Naive B cell (primary cell): ENCODE results near the gene ZNF532. TPM values are rescaled to one million over a fixed set of nuclear protein-coding genes. Genes with fewer than 3 reads are reported as not detected.
A peak's percentile ranks its signal among the peaks of the same experiment; 100 is the strongest.

Source experiments
- ATAC-seq, 2 donors: fragments of 150-1000 bp; cut with Tn5 transposase; 2 replicates each; pipeline ENCODE4 v1.10.0; 2021; ENCODE audit warnings: low read depth in 2 of 2, mild to moderate bottlenecking in 2 of 2, moderate library complexity in 2 of 2
- DNase-seq: peaks from one replicate; pipeline ENCODE4 v3.0.0; 2022
- H3K27ac Mint-ChIP-seq, 6 donors: one replicate each; pipeline ENCODE4 v1.8.0; 2020 to 2022; ENCODE audit warnings: mild to moderate bottlenecking in 6 of 6, mixed read lengths in 6 of 6, moderate library complexity in 5 of 6, inconsistent platforms in 2 of 6
- H3K27me3 Mint-ChIP-seq, 3 donors: one replicate each; pipeline ENCODE4 v1.8.0; 2021 to 2022; ENCODE audit warnings: mixed read lengths in 3 of 3, mild to moderate bottlenecking in 1 of 3
- H3K36me3 Mint-ChIP-seq, 2 donors: one replicate each; pipeline ENCODE4 v1.8.0; 2020 to 2022; ENCODE audit warnings: mixed read lengths in 2 of 2, inconsistent platforms in 1 of 2, mild to moderate bottlenecking in 1 of 2
- H3K4me1 Mint-ChIP-seq, 3 donors: one replicate each; pipeline ENCODE4 v1.8.0; 2020 to 2022; ENCODE audit warnings: mixed read lengths in 3 of 3, inconsistent platforms in 1 of 3, mild to moderate bottlenecking in 1 of 3, moderate library complexity in 1 of 3
- H3K4me3 Mint-ChIP-seq, 8 donors: one replicate each; pipeline ENCODE4 v1.8.0; 2020 to 2022; ENCODE audit warnings: mild to moderate bottlenecking in 8 of 8, mixed read lengths in 8 of 8, moderate library complexity in 8 of 8, inconsistent platforms in 2 of 8
- H3K9me3 Mint-ChIP-seq, 7 donors: one replicate each; pipeline ENCODE4 v1.8.0; 2020 to 2022; ENCODE audit warnings: mixed read lengths in 7 of 7, mild to moderate bottlenecking in 5 of 7, inconsistent platforms in 2 of 7, moderate library complexity in 1 of 7
- polyA plus RNA-seq, 6 donors: library from polyadenylated mRNA; unstranded; fragments of 300-500 nt; fragmentation: Illumina TruSeq; gene quantifications; one replicate each; pipeline ENCODE4 v1.2.3, GENCODE V29; 2021; ENCODE audit warnings: low read depth in 6 of 6

Gene ZNF532
- polyA plus RNA-seq, 6 donors from 2014 or later: 4.5 to 13.4 (median 8.9) TPM

GRCh38 chr18:58900015-58900649 lies 35.5 kb downstream of the ZNF532 start:
- H3K27ac Mint-ChIP-seq: peak overlapping the region; percentile 0 to 80 (median 41)
- H3K4me1 Mint-ChIP-seq: peaks cover 56 to 90% (median 68%) of the 10 kb centered on the region in 3 donors
- peak overlapping the region in 7 of 8 donors; percentile 6 to 61 (median 33) for H3K4me3 Mint-ChIP-seq

GRCh38 chr18:58901143-58901542 lies 36.5 kb downstream of the ZNF532 start:
- H3K9me3 Mint-ChIP-seq: peaks cover 0 to 3% (median 0%) of the 10 kb centered on the region in 7 donors
- ATAC-seq (no peak), DNase-seq (no peak)
- H3K4me1 Mint-ChIP-seq: peaks cover 47 to 88% (median 63%) of the 10 kb centered on the region in 3 donors
- peak overlapping the region in 2 of 6 donors; percentile 3 to 31 for H3K27ac Mint-ChIP-seq
- H3K27me3 Mint-ChIP-seq: no peaks in the 10 kb centered on the region
- peak overlapping the region in 5 of 8 donors; percentile 32 to 82 (median 60) for H3K4me3 Mint-ChIP-seq
- peaks cover 28 to 35% of the 10 kb centered on the region in 2 donors for H3K36me3 Mint-ChIP-seq

More at GRCh38 chr18:58900015-58900649, 35.5 kb downstream of the ZNF532 start:
- no peak for DNase-seq
- ATAC-seq: no peak
- H3K27me3 Mint-ChIP-seq: no peaks in the 10 kb centered on the region
- H3K36me3 Mint-ChIP-seq: peaks cover 20 to 39% of the 10 kb centered on the region in 2 donors
- peaks cover 0 to 5% (median 0%) of the 10 kb centered on the region in 7 donors for H3K9me3 Mint-ChIP-seq

- H3K9me3 Mint-ChIP-seq: peaks cover 0 to 2% (median 0%) of the 10 kb centered on the region in 7 donors
- peak overlapping the region in 4 of 6 donors; percentile 3 to 82 (median 58) for H3K27ac Mint-ChIP-seq
- no peak for DNase-seq
Measured at GRCh38 chr18:58901783-58902182, 37.1 kb downstream of the ZNF532 start.

GRCh38 chr18:58902961-58903360 lies 38.3 kb downstream of the ZNF532 start:
- Mint-ChIP-seq H3K4me1 (peaks cover 39 to 90% (median 57%) of the 10 kb centered on the region in 3 donors), H3K9me3 (no peaks in the 10 kb centered on the region), H3K27me3 (no peaks in the 10 kb centered on the region), H3K36me3 (peaks cover 33% of the 10 kb centered on the region in 2 donors), H3K27ac (peak overlapping the region in 1 of 6 donors; percentile 32), H3K4me3 (peak overlapping the region in 1 of 8 donors; percentile 57)
- ATAC-seq: no peak
- DNase-seq: no peak

More at GRCh38 chr18:58901783-58902182, 37.1 kb downstream of the ZNF532 start:
- Mint-ChIP-seq H3K27me3 (no peaks in the 10 kb centered on the region), H3K4me1 (peaks cover 41 to 88% (median 56%) of the 10 kb centered on the region in 3 donors), H3K36me3 (peaks cover 30 to 32% of the 10 kb centered on the region in 2 donors), H3K4me3 (peak overlapping the region in 3 of 8 donors; percentile 15 to 47 (median 47))
- no peak for ATAC-seq

GRCh38 chr18:58903533-58903932 lies 38.9 kb downstream of the ZNF532 start:
- Mint-ChIP-seq H3K36me3 (peaks cover 38 to 39% of the 10 kb centered on the region in 2 donors), H3K27ac (peak overlapping the region in 1 of 6 donors; percentile 32), H3K4me3 (no peak overlapping the region), H3K9me3 (no peaks in the 10 kb centered on the region), H3K27me3 (no peaks in the 10 kb centered on the region), H3K4me1 (peaks cover 42 to 90% (median 60%) of the 10 kb centered on the region in 3 donors)
- ATAC-seq (no peak), DNase-seq (no peak)

- Mint-ChIP-seq H3K36me3 (peaks cover 34 to 38% of the 10 kb centered on the region in 2 donors), H3K4me3 (no peak overlapping the region), H3K27ac (peak overlapping the region in 1 of 6 donors; percentile 33), H3K27me3 (no peaks in the 10 kb centered on the region), H3K4me1 (peaks cover 32 to 86% (median 46%) of the 10 kb centered on the region in 3 donors), H3K9me3 (no peaks in the 10 kb centered on the region)
- DNase-seq (no peak), ATAC-seq (no peak)
Measured at GRCh38 chr18:58905777-58906428, 41.2 kb downstream of the ZNF532 start.

GRCh38 chr18:58908006-58908405 lies 43.3 kb downstream of the ZNF532 start:
- no peaks in the 10 kb centered on the region for H3K27me3 Mint-ChIP-seq
- H3K4me1 Mint-ChIP-seq: peaks cover 41 to 87% (median 52%) of the 10 kb centered on the region in 3 donors
- H3K36me3 Mint-ChIP-seq: peaks cover 23 to 28% of the 10 kb centered on the region in 2 donors
- peaks cover 0 to 3% (median 0%) of the 10 kb centered on the region in 7 donors for H3K9me3 Mint-ChIP-seq
- ATAC-seq (no peak), DNase-seq (no peak)
- H3K27ac Mint-ChIP-seq: peak overlapping the region in 3 of 6 donors; percentile 0 to 21 (median 12)
- peak overlapping the region in 1 of 8 donors; percentile 31 for H3K4me3 Mint-ChIP-seq

- ATAC-seq (no peak), DNase-seq (no peak)
- Mint-ChIP-seq H3K4me3 (peak overlapping the region in 1 of 8 donors; percentile 21), H3K4me1 (peaks cover 47 to 91% (median 58%) of the 10 kb centered on the region in 3 donors), H3K36me3 (peaks cover 16 to 23% of the 10 kb centered on the region in 2 donors), H3K27me3 (no peaks in the 10 kb centered on the region), H3K9me3 (peaks cover 0 to 3% (median 0%) of the 10 kb centered on the region in 7 donors), H3K27ac (peak overlapping the region in 4 of 6 donors; percentile 10 to 67 (median 50))
Measured at GRCh38 chr18:58909521-58909920, 44.8 kb downstream of the ZNF532 start.

GRCh38 chr18:58911241-58911640 lies 46.6 kb downstream of the ZNF532 start:
- H3K4me1 Mint-ChIP-seq: peaks cover 55 to 93% (median 58%) of the 10 kb centered on the region in 3 donors
- H3K4me3 Mint-ChIP-seq: peak overlapping the region in 5 of 8 donors; percentile 3 to 74 (median 66)
- peaks cover 12 to 16% of the 10 kb centered on the region in 2 donors for H3K36me3 Mint-ChIP-seq
- ATAC-seq (no peak), DNase-seq (no peak)
- no peaks in the 10 kb centered on the region for H3K27me3 Mint-ChIP-seq
- H3K9me3 Mint-ChIP-seq: peaks cover 0 to 3% (median 0%) of the 10 kb centered on the region in 7 donors
- H3K27ac Mint-ChIP-seq: peak overlapping the region; percentile 42 to 93 (median 86)

- peaks cover 55 to 87% (median 61%) of the 10 kb centered on the region in 3 donors for H3K4me1 Mint-ChIP-seq
- peaks cover 12 to 20% of the 10 kb centered on the region in 2 donors for H3K36me3 Mint-ChIP-seq
- peak overlapping the region; percentile 38 to 93 (median 80) for H3K27ac Mint-ChIP-seq
- H3K4me3 Mint-ChIP-seq: peak overlapping the region in 4 of 8 donors; percentile 23 to 79 (median 50)
- ATAC-seq: no peak
- peaks cover 0 to 3% (median 0%) of the 10 kb centered on the region in 7 donors for H3K9me3 Mint-ChIP-seq
- H3K27me3 Mint-ChIP-seq: no peaks in the 10 kb centered on the region
- no peak for DNase-seq
Measured at GRCh38 chr18:58911766-58912165, 47.1 kb downstream of the ZNF532 start.

- Mint-ChIP-seq H3K36me3 (peaks cover 20 to 32% of the 10 kb centered on the region in 2 donors), H3K27me3 (no peaks in the 10 kb centered on the region), H3K4me1 (peaks cover 41 to 61% (median 47%) of the 10 kb centered on the region in 3 donors), H3K4me3 (peak overlapping the region in 1 of 8 donors; percentile 10), H3K27ac (peak overlapping the region; percentile 33 to 87 (median 64)), H3K9me3 (peaks cover 0 to 3% (median 0%) of the 10 kb centered on the region in 7 donors)
- DNase-seq (no peak), ATAC-seq (no peak)
Measured at GRCh38 chr18:58915006-58915799, 50.5 kb downstream of the ZNF532 start.

- peak overlapping the region in 4 of 6 donors; percentile 52 to 82 (median 68) for H3K27ac Mint-ChIP-seq
- ATAC-seq (no peak), DNase-seq (no peak)
- H3K27me3 Mint-ChIP-seq: no peaks in the 10 kb centered on the region
- no peak overlapping the region for H3K4me3 Mint-ChIP-seq
- H3K4me1 Mint-ChIP-seq: peaks cover 45 to 59% (median 45%) of the 10 kb centered on the region in 3 donors
- H3K36me3 Mint-ChIP-seq: peaks cover 27 to 40% of the 10 kb centered on the region in 2 donors
- peaks cover 0 to 3% (median 0%) of the 10 kb centered on the region in 7 donors for H3K9me3 Mint-ChIP-seq
Measured at GRCh38 chr18:58915995-58916394, 51.3 kb downstream of the ZNF532 start.
